ENCODE measurements around the gene NAALADL1.

Gene NAALADL1

GRCh38 chr11:65021509-65021908, 36.8 kb downstream of the NAALADL1 start:
- in situ Hi-C loops (cut with HindIII; ENCODE audit: low sequenced_read_pairs): no loop called here
- DNase-seq (ENCODE audit: low read depth, low spot score): no peak
- TF ChIP-seq CTCF (IDR thresholded peaks at IDR 0.05; ENCODE audit: low read depth, low read length): no peak
- no peak overlapping the region for H3K4me3 ChIP-seq (ENCODE audit: low read depth, low read length)

- DNase-seq (ENCODE audit: low read depth, low spot score): no peak
- in situ Hi-C loops (cut with HindIII; ENCODE audit: low sequenced_read_pairs): no loop called here
- TF ChIP-seq CTCF (IDR thresholded peaks at IDR 0.05; ENCODE audit: low read depth, low read length): no peak
- H3K4me3 ChIP-seq (ENCODE audit: low read depth, low read length): no peak overlapping the region
Observed at GRCh38 chr11:65021003-65021402, 37.4 kb downstream of the NAALADL1 start.

- DNase-seq (ENCODE audit: low read depth, low spot score): no peak
- TF ChIP-seq CTCF (IDR thresholded peaks at IDR 0.05; ENCODE audit: low read depth, low read length): no peak
- H3K4me3 ChIP-seq (ENCODE audit: low read depth, low read length): no peak overlapping the region
- in situ Hi-C loops (cut with HindIII; ENCODE audit: low sequenced_read_pairs): no loop called here
Observed at GRCh38 chr11:65019824-65020223, 38.5 kb downstream of the NAALADL1 start.

- DNase-seq (ENCODE audit: low read depth, low spot score): no peak
- in situ Hi-C loops (cut with HindIII; ENCODE audit: low sequenced_read_pairs): no loop called here
- H3K4me3 ChIP-seq (ENCODE audit: low read depth, low read length): no peak overlapping the region
- no peak for TF ChIP-seq CTCF (IDR thresholded peaks at IDR 0.05; ENCODE audit: low read depth, low read length)
Observed at GRCh38 chr11:65017937-65018336, 40.4 kb downstream of the NAALADL1 start.

GRCh38 chr11:65016705-65017104, 41.6 kb downstream of the NAALADL1 start:
- DNase-seq (ENCODE audit: low read depth, low spot score): no peak
- TF ChIP-seq CTCF (IDR thresholded peaks at IDR 0.05; ENCODE audit: low read depth, low read length): no peak
- in situ Hi-C loops (cut with HindIII; ENCODE audit: low sequenced_read_pairs): no loop called here

GRCh38 chr11:65014726-65015227, 43.6 kb downstream of the NAALADL1 start:
- in situ Hi-C loops (cut with HindIII; ENCODE audit: low sequenced_read_pairs): no loop called here
- TF ChIP-seq CTCF (IDR thresholded peaks at IDR 0.05; ENCODE audit: low read depth, low read length): no peak
- no peak for DNase-seq (ENCODE audit: low read depth, low spot score)
- peak overlapping the region; percentile 69 for H3K4me3 ChIP-seq (ENCODE audit: low read depth, low read length)

More at GRCh38 chr11:65016705-65017104, 41.6 kb downstream of the NAALADL1 start:
- H3K4me3 ChIP-seq (ENCODE audit: low read depth, low read length): no peak overlapping the region

All from astrocyte of the spinal cord (primary cell).